ENCODE data around the gene CAPN15.
"Not testable (repeated sequence)": the region's sequence is repeated elsewhere in the genome, so short reads cannot be mapped to it uniquely, and the experiment has no call there.

Gene CAPN15

DNA sequence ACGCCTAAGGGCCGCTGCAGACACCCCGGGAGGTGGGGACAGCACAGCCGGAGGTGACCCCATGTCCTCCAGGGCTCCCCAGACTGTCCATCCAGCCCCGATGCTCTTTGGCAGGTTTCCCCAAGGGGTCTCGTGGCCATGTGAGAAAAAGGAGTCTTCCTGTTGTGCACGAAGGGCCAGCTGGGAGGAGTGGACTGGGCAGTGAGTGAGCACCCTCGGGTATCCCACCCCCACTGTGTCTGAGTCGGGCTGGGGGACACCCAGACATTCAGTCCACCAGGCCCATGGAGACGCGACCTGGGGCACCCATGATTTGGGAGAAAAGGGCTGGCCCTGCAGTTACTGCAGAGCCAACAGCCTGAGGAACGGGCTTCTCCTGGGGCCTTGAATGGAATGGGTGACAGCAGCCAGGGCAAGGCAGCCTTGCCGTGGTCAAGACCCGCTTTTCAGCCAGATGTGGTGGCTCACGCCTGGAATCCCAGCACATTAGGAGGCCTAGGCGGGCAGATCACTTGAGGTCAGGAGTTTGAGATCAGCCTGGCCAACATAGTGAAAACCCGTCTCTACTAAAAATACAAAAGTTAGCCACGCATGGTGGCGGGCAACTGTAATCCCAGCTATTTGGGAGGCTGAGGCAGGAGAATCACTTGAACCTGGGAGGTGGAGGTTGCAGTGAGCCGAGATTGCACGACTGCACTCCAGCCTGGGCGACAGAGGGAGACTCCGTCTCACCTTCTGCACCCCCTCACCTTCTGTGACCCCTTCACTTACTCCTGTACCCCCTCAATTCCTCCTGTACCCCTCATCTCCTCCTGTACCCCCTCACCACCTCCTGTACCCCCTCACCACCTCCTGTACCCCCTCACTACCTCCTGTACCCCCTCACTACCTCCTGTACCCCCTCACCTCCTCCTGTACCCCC is 24.1 kb upstream of the CAPN15 start:
- H2AFZ ChIP-seq (ENCODE audit: low read length): no peak overlapping the region
- H3K4me1 ChIP-seq (ENCODE audit: insufficient read depth, low read length, poor library complexity, severe bottlenecking): no peaks in the 10 kb centered on the region
- no peak overlapping the region for H3K4me2 ChIP-seq (ENCODE audit: low read depth, low read length, poor library complexity, severe bottlenecking)
- no peak overlapping the region for H3K9ac ChIP-seq (ENCODE audit: low read depth, low read length, poor library complexity, severe bottlenecking)
- H3K79me2 ChIP-seq (ENCODE audit: insufficient read depth, low read length): no peaks in the 10 kb centered on the region
- H3K27me3 ChIP-seq (ENCODE audit: insufficient read depth, low read length, poor library complexity, severe bottlenecking): no peaks in the 10 kb centered on the region
- TF ChIP-seq, protein P1, sequence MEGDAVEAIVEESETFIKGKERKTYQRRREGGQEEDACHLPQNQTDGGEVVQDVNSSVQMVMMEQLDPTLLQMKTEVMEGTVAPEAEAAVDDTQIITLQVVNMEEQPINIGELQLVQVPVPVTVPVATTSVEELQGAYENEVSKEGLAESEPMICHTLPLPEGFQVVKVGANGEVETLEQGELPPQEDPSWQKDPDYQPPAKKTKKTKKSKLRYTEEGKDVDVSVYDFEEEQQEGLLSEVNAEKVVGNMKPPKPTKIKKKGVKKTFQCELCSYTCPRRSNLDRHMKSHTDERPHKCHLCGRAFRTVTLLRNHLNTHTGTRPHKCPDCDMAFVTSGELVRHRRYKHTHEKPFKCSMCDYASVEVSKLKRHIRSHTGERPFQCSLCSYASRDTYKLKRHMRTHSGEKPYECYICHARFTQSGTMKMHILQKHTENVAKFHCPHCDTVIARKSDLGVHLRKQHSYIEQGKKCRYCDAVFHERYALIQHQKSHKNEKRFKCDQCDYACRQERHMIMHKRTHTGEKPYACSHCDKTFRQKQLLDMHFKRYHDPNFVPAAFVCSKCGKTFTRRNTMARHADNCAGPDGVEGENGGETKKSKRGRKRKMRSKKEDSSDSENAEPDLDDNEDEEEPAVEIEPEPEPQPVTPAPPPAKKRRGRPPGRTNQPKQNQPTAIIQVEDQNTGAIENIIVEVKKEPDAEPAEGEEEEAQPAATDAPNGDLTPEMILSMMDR (conservative IDR thresholded peaks at IDR 0.05; ENCODE audit: low read length): no peak
- no peak for TF ChIP-seq EZH2phosphoT487 (IDR thresholded peaks at IDR 0.05; ENCODE audit: borderline replicate concordance)
- H4K20me1 ChIP-seq (ENCODE audit: insufficient read depth, low read length, poor library complexity, severe bottlenecking): no peaks in the 10 kb centered on the region
- no peaks in the 10 kb centered on the region for H3K9me3 ChIP-seq (ENCODE audit: insufficient read depth, low read depth, low read length)
- no peaks in the 10 kb centered on the region for H3K36me3 ChIP-seq (ENCODE audit: insufficient read depth, low read length)
- no peaks in the 10 kb centered on the region for H3F3A ChIP-seq (ENCODE audit: low read depth)
- H3K4me3 ChIP-seq (ENCODE audit: low read length, poor library complexity, severe bottlenecking): no peak overlapping the region
- no peaks in the 10 kb centered on the region for H3K9me2 ChIP-seq (replicated peaks; ENCODE audit: low read depth, low read length)

DNA sequence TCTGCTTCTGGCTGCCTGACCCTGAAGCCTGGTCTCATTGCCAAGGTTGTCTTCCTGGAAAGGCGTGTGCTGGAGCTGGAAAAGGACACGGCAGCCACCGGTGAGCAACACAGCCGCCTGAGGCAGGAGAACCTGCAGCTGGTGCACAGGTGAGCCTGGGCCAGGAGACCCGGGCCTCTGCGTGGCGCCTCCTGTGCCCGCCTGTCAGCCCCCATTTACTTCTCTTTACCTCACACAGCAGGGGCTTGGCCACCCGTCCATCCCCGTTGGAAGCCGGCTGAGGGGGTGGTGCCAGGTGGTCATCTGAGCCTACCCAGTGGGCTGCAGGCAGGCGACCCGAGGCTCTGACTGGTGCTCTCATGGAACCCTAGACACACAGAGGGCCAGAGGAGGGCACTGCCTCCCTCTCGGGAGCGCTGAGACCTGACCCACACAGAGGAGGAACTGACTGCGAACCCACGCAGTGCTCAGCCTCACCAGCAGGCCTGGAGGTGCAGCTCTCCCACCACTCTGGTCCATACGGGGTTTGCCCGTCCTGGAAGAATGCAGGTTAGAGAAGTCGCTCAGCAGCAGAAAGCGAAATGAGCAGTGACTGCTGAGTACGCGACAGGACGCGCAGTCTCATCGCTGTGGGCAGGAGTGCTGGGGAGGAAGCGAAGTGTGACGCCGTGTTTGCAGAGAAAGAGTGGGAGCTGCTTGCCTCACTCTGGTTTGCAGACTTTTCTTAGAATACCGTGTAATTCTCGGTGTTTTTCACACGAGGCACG is 21.9 kb upstream of the CAPN15 start:
- Histone ChIP-seq H3K9ac (ENCODE audit: low read depth, low read length, poor library complexity, severe bottlenecking) (no peak overlapping the region), H3K36me3 (ENCODE audit: insufficient read depth, low read length) (no peaks in the 10 kb centered on the region), H4K20me1 (ENCODE audit: insufficient read depth, low read length, poor library complexity, severe bottlenecking) (no peaks in the 10 kb centered on the region), H3K4me1 (ENCODE audit: insufficient read depth, low read length, poor library complexity, severe bottlenecking) (no peaks in the 10 kb centered on the region), H3K79me2 (ENCODE audit: insufficient read depth, low read length) (no peaks in the 10 kb centered on the region), H3K4me3 (ENCODE audit: low read length, poor library complexity, severe bottlenecking) (no peak overlapping the region), H2AFZ (ENCODE audit: low read length) (no peak overlapping the region), H3K27me3 (ENCODE audit: insufficient read depth, low read length, poor library complexity, severe bottlenecking) (no peaks in the 10 kb centered on the region), H3K4me2 (ENCODE audit: low read depth, low read length, poor library complexity, severe bottlenecking) (no peak overlapping the region), H3K9me2 (replicated peaks; ENCODE audit: low read depth, low read length) (no peaks in the 10 kb centered on the region), H3F3A (ENCODE audit: low read depth) (no peaks in the 10 kb centered on the region), H3K9me3 (ENCODE audit: insufficient read depth, low read depth, low read length) (no peaks in the 10 kb centered on the region)
- no peak for TF ChIP-seq EZH2phosphoT487 (IDR thresholded peaks at IDR 0.05; ENCODE audit: borderline replicate concordance)
- TF ChIP-seq, protein P1 (conservative IDR thresholded peaks at IDR 0.05; ENCODE audit: low read length): no peak

DNA sequence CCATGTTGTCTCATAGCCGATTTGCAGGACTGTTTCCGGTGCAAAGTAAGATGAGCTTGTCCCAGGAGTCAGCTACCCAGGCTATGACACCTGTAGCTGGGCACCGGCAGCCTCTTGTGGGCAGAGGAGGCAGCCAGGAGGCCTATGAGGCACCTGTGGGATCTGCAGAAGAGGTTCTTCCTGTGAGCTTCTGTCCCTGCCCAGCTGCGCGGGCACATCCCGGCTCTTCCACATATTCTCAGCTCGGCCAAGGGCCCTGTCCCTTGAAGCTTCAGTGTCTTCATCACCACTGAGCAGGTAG is 21.3 kb upstream of the CAPN15 start:
- Histone ChIP-seq H3K36me3 (ENCODE audit: insufficient read depth, low read length) (no peaks in the 10 kb centered on the region), H3K4me2 (ENCODE audit: low read depth, low read length, poor library complexity, severe bottlenecking) (no peak overlapping the region), H3K9me3 (ENCODE audit: insufficient read depth, low read depth, low read length) (no peaks in the 10 kb centered on the region), H3F3A (ENCODE audit: low read depth) (no peaks in the 10 kb centered on the region), H3K9ac (ENCODE audit: low read depth, low read length, poor library complexity, severe bottlenecking) (no peak overlapping the region), H3K4me3 (ENCODE audit: low read length, poor library complexity, severe bottlenecking) (no peak overlapping the region), H3K79me2 (ENCODE audit: insufficient read depth, low read length) (no peaks in the 10 kb centered on the region), H2AFZ (ENCODE audit: low read length) (no peak overlapping the region), H3K27me3 (ENCODE audit: insufficient read depth, low read length, poor library complexity, severe bottlenecking) (no peaks in the 10 kb centered on the region), H3K9me2 (replicated peaks; ENCODE audit: low read depth, low read length) (no peaks in the 10 kb centered on the region), H4K20me1 (ENCODE audit: insufficient read depth, low read length, poor library complexity, severe bottlenecking) (no peaks in the 10 kb centered on the region), H3K4me1 (ENCODE audit: insufficient read depth, low read length, poor library complexity, severe bottlenecking) (no peaks in the 10 kb centered on the region)
- no peak for TF ChIP-seq EZH2phosphoT487 (IDR thresholded peaks at IDR 0.05; ENCODE audit: borderline replicate concordance)
- TF ChIP-seq, protein P1 (conservative IDR thresholded peaks at IDR 0.05; ENCODE audit: low read length): no peak

DNA sequence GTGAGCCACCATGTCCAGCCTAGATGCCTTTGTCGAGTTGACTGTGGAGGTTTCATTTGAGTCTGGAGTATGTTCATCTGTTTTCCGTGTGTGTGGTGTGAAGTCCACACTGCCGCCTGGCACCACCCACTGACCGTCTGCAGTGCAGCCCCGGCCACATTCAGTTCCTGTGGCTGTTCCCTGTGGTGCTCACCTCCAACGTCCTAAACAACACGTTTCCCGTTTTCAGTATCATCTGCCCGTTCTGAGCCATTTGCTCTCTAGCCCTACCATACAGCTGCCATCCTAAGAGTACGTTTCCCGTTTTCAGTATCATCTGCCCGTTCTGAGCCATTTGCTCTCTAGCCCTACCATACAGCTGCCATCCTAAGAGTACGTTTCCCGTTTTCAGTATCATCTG is 20.0 kb upstream of the CAPN15 start:
- not testable (repeated sequence) for H3K4me2 ChIP-seq (ENCODE audit: low read depth, low read length, poor library complexity, severe bottlenecking); H3K4me3 ChIP-seq (ENCODE audit: low read length, poor library complexity, severe bottlenecking); H3K36me3 ChIP-seq (ENCODE audit: insufficient read depth, low read length); H3K9me3 ChIP-seq (ENCODE audit: insufficient read depth, low read depth, low read length); H2AFZ ChIP-seq (ENCODE audit: low read length); H3K9me2 ChIP-seq (replicated peaks; ENCODE audit: low read depth, low read length); H3K27me3 ChIP-seq (ENCODE audit: insufficient read depth, low read length, poor library complexity, severe bottlenecking); H3K4me1 ChIP-seq (ENCODE audit: insufficient read depth, low read length, poor library complexity, severe bottlenecking); H3K79me2 ChIP-seq (ENCODE audit: insufficient read depth, low read length); H4K20me1 ChIP-seq (ENCODE audit: insufficient read depth, low read length, poor library complexity, severe bottlenecking); H3K9ac ChIP-seq (ENCODE audit: low read depth, low read length, poor library complexity, severe bottlenecking); H3F3A ChIP-seq (ENCODE audit: low read depth)

Data from Loucy (cell line).